Smooth muscle cell (in vitro differentiated cells): Measurements from ENCODE around the gene FOXO3. TPM values are rescaled to one million over a fixed set of nuclear protein-coding genes. Genes with fewer than 3 reads are reported as not detected.
A peak's percentile ranks its signal among the peaks of the same experiment; 100 is the strongest.

Experiments
- DNase-seq: peaks from one replicate; lab custom pipeline; 2025; ENCODE audit not compliant: unreplicated experiment; lab: John Stamatoyannopoulos, UW
- H2AFZ ChIP-seq: fragments of 200-600 bp; sonication (generic); 2 replicates; pipeline ENCODE4 v1.6.0; 2016; ENCODE audit warnings: antibody characterized with exemption, low read depth, mild to moderate bottlenecking
- H3F3A ChIP-seq: fragments of 200-600 bp; sonication (generic); 2 replicates; pipeline ENCODE4 v1.6.0; 2017; ENCODE audit warnings: antibody characterized with exemption, low read depth
- H3K27ac ChIP-seq: fragments of 200-600 bp; sonication (generic); 2 replicates; pipeline ENCODE4 v1.5.1; 2016; ENCODE audit warnings: low read depth, mild to moderate bottlenecking
- H3K27me3 ChIP-seq: fragments of 200-600 bp; sonication (generic); 2 replicates; pipeline ENCODE4 v1.6.1; 2016; ENCODE audit warnings: low read depth, mild to moderate bottlenecking
- H3K36me3 ChIP-seq: fragments of 200-600 bp; sonication (generic); 2 replicates; pipeline ENCODE4 v1.5.1; 2016; ENCODE audit warnings: low read depth
- H3K4me1 ChIP-seq: fragments of 200-600 bp; sonication (generic); 2 replicates; pipeline ENCODE4 v1.5.1; 2016; ENCODE audit warnings: low read depth
- H3K4me2 ChIP-seq: fragments of 200-600 bp; sonication (generic); 2 replicates; pipeline ENCODE4 v1.6.0; 2016; ENCODE audit warnings: mild to moderate bottlenecking
- H3K4me3 ChIP-seq: fragments of 200-600 bp; sonication (generic); 2 replicates; pipeline ENCODE4 v1.5.1; 2016; ENCODE audit warnings: mild to moderate bottlenecking
- H3K79me2 ChIP-seq: fragments of 200-600 bp; sonication (generic); 2 replicates; pipeline ENCODE4 v1.6.0; 2016; ENCODE audit warnings: low read depth, mild to moderate bottlenecking
- H3K9ac ChIP-seq: fragments of 200-600 bp; sonication (generic); 2 replicates; pipeline ENCODE4 v1.6.0; 2016; ENCODE audit warnings: low read depth
- H3K9me3 ChIP-seq: fragments of 200-600 bp; sonication (generic); replicated peaks from 2 replicates; pipeline ENCODE4 v1.5.1; 2016; ENCODE audit warnings: low read depth
- H4K20me1 ChIP-seq: fragments of 200-600 bp; sonication (generic); 2 replicates; pipeline ENCODE4 v1.6.0; 2016; ENCODE audit warnings: low read depth
- CTCF ChIP-seq: fragments of 200-600 bp; sonication (generic); IDR thresholded peaks from 2 replicates; pipeline ENCODE4 v1.5.1; 2017; ENCODE audit warnings: borderline replicate concordance, mild to moderate bottlenecking, antibody characterized with exemption; ENCODE audit not compliant: insufficient read depth, poor library complexity, severe bottlenecking
- WGBS: methylation state at CpG from one replicate; pipeline ENCODE4 v1.1.7; 2016; ENCODE audit warnings: low lambda C conversion rate; 5-methylcytosine and 5-hydroxymethylcytosine counted together
- polyA plus RNA-seq: library from polyadenylated mRNA; unstranded; fragments of >200 nt; fragmentation: Nextera tagmentation; extraction: Ambion mirVana; gene quantifications from 2 replicates; pipeline ENCODE4 v1.2.1, GENCODE V29; 2016
- total RNA-seq: library from RNA; depleted of rRNA; stranded (reverse); fragments of >200 nt; gene quantifications from 2 replicates; pipeline ENCODE4 v1.2.3, GENCODE V29; 2014

The FOXO3 gene
- total and polyA plus RNA-seq, 2 experiments from 2014 or later = 35.9 to 40.3 TPM

DNA sequence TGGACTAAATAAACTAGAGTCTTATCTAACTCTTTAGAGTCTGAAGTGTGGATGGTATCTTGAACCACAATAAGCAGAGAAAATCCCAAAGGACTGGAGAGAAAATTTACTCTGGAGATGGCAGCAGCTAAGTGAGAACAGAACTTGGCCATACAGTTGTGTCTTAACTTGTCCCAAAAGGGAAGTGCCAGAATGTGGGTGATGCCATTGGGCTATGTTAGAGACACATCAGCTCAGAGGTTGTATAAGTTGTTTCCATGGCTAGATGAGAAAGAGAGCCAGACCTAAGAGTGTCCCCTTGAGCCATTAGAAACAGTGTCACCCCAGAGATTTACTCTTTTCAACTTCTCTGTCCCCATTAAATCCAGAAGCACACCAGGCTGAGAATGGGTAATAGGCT, 36.2 kb downstream of the FOXO3 start:
- peaks cover 18% of the 10 kb centered on the region for H3F3A ChIP-seq
- H3K9me3 ChIP-seq = no peaks in the 10 kb centered on the region
- DNase-seq = no peak
- peaks cover 28% of the 10 kb centered on the region for H3K4me1 ChIP-seq
- peak overlapping the region; percentile 84 for H3K27ac ChIP-seq
- no peak overlapping the region for H2AFZ ChIP-seq
- H3K36me3 ChIP-seq = no peaks in the 10 kb centered on the region
- no peak for TF ChIP-seq CTCF
- H3K27me3 ChIP-seq = no peaks in the 10 kb centered on the region
- peak overlapping the region; percentile 46 for H3K4me2 ChIP-seq
- peaks cover 73% of the 10 kb centered on the region for H4K20me1 ChIP-seq
- peaks cover 83% of the 10 kb centered on the region for H3K79me2 ChIP-seq
- no peak overlapping the region for H3K9ac ChIP-seq
- no peak overlapping the region for H3K4me3 ChIP-seq

- no peaks in the 10 kb centered on the region for H3K27me3 ChIP-seq
- peaks cover 24% of the 10 kb centered on the region for H3K4me1 ChIP-seq
- H3K9me3 ChIP-seq = no peaks in the 10 kb centered on the region
- H4K20me1 ChIP-seq = peaks cover 65% of the 10 kb centered on the region
- no peak for TF ChIP-seq CTCF
- no peak for DNase-seq
- no peak overlapping the region for H2AFZ ChIP-seq
- no peak overlapping the region for H3K4me3 ChIP-seq
- peaks cover 10% of the 10 kb centered on the region for H3F3A ChIP-seq
- H3K9ac ChIP-seq = peak overlapping the region; percentile 52
- peak overlapping the region; percentile 84 for H3K27ac ChIP-seq
- peak overlapping the region; percentile 46 for H3K4me2 ChIP-seq
- H3K36me3 ChIP-seq = no peaks in the 10 kb centered on the region
- 59% methylated on average over 5 of the region's 5 CpGs for WGBS
- peaks cover 83% of the 10 kb centered on the region for H3K79me2 ChIP-seq
Measured at GRCh38 chr6:108597572-108598304, 37.0 kb downstream of the FOXO3 start.

- Histone ChIP-seq H3K36me3 (no peaks in the 10 kb centered on the region), H3K4me1 (peaks cover 20% of the 10 kb centered on the region), H2AFZ (no peak overlapping the region), H3K9ac (peak overlapping the region; percentile 66), H3K4me2 (peak overlapping the region; percentile 46), H4K20me1 (peaks cover 58% of the 10 kb centered on the region), H3K9me3 (no peaks in the 10 kb centered on the region), H3K27ac (peak overlapping the region; percentile 93), H3F3A (peaks cover 6% of the 10 kb centered on the region), H3K27me3 (no peaks in the 10 kb centered on the region), H3K79me2 (peaks cover 83% of the 10 kb centered on the region), H3K4me3 (no peak overlapping the region)
- DNase-seq = no peak
- TF ChIP-seq CTCF = no peak
- WGBS = 9% methylated on average over 2 of the region's 2 CpGs
Measured at GRCh38 chr6:108598305-108598863, 37.7 kb downstream of the FOXO3 start.

- Histone ChIP-seq H3K27me3 (no peaks in the 10 kb centered on the region), H3F3A (peaks cover 7% of the 10 kb centered on the region), H2AFZ (no peak overlapping the region), H3K4me1 (peaks cover 18% of the 10 kb centered on the region), H3K9ac (no peak overlapping the region), H3K4me2 (no peak overlapping the region), H3K36me3 (no peaks in the 10 kb centered on the region), H3K9me3 (no peaks in the 10 kb centered on the region), H4K20me1 (peaks cover 52% of the 10 kb centered on the region), H3K79me2 (peaks cover 91% of the 10 kb centered on the region), H3K27ac (peak overlapping the region; percentile 22), H3K4me3 (no peak overlapping the region)
- DNase-seq = no peak
- 98% methylated on average over 5 of the region's 5 CpGs for WGBS
- no peak for TF ChIP-seq CTCF
Measured at GRCh38 chr6:108604156-108604555, 43.4 kb downstream of the FOXO3 start.
